Superior temporal gyrus (tissue), 1 donor: ENCODE results near the gene OSBP2.

ENCODE experiments used
- DNase-seq: peaks from one replicate; pipeline ENCODE4 v3.0.0-alpha.2; 2016; ENCODE audit errors: extremely low spot score

Gene OSBP2

GRCh38 chr22:30843245-30843644 lies 148.6 kb downstream of the OSBP2 start:
- DNase-seq = no peak

DNA sequence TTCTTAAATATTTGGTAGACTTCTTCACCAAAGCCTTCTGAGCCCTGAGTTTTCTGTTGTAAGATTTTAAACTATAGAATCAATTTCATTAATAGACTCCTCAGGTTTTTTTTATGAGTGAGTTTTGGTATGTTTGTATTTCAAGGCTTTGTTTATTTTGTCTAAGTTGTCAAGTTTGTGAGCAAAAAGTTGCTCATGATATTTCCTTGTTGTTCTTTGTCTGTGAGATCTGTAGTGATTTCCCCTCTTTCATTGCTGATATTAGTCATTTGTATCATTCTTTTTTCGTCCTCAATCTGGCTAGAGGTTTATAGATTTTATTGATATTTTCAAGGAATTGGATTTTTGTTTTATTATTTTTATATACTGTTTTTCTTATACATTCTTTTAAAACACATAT lies 152.9 kb downstream of the OSBP2 start:
- DNase-seq = no peak

GRCh38 chr22:30855266-30855665 lies 160.6 kb downstream of the OSBP2 start:
- DNase-seq = no peak

DNA sequence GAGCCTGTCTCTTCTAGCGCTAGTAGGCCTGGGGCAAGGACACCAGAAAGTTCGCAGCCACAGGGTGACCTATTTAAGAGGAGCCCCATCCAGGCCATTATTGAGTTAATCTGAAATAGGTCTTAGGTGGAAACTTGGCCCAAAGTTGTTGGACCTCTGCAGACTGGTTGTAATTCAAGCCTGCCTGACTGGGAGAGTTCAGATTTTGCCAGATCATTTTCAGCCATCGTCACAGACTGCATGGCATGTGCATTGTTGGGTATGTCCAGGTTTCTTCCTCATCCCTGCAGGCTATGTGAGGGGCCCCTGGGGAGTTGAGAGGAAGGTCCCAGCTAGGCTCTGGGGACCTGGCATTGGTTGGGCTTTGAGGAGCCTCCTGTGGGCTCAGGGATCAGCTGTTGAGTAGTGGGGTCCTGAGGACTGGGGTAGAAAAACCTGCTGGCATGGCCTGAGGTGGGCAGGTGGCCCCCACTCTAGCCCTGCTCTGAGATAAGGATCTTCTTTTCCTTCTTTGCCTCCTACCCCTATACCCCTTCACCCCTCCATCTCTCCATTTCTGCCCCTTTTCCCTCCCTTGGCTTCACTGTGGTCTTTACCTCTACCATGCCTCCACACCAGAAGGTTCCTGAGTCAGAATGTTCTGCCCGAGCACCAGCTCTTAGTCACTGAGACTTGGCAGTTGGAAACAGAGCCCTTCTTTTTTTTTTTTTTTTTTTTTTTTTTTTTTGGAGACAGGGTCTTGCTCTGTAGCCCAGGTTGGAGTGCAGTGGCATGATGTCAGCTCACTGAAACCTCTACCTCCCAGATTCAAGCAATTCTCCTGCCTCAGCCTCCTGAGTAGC lies 161.2 kb downstream of the OSBP2 start:
- DNase-seq = no peak

GRCh38 chr22:30856741-30857502 lies 162.2 kb downstream of the OSBP2 start:
- DNase-seq = no peak

DNA sequence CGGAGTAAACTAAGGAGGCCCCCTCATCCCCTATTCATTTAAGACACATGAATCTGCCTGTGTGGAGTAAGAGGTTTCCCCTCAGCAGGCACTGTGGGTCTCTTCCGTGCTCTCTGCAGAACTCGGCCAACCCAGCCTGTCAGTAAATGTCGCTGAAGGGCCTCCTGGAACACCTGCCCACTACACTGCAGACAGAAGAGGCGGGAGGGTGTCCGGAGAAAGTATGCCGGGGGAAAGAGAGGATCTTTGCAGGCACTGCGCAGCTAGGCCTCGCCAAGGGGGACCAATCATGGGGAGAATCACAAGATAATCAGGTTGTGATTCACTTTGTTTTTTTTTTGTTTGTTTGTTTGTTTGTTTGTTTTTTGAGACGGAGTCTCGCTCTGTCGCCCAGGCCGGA lies 163.1 kb downstream of the OSBP2 start:
- DNase-seq = no peak

GRCh38 chr22:30858976-30859713 lies 164.5 kb downstream of the OSBP2 start:
- DNase-seq = no peak

DNA sequence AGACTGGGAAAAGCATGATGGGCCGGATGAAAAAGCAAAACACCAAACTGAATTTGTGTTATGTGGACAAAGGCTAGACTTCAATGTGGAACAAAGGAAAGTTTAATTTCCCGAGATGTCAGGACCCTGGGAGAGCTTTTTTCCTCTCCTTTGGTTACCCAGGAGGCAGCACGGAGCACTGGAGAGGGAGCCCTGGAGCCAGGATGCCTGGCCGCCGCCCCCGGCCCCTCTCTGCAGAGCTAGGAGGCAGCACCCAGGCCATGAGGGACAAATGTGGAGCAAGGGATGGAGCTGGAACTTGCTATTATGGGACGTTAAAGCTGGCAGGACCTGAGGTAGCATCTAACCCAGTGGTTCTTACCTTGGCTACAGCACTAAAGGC lies 165.0 kb downstream of the OSBP2 start:
- DNase-seq = no peak

DNA sequence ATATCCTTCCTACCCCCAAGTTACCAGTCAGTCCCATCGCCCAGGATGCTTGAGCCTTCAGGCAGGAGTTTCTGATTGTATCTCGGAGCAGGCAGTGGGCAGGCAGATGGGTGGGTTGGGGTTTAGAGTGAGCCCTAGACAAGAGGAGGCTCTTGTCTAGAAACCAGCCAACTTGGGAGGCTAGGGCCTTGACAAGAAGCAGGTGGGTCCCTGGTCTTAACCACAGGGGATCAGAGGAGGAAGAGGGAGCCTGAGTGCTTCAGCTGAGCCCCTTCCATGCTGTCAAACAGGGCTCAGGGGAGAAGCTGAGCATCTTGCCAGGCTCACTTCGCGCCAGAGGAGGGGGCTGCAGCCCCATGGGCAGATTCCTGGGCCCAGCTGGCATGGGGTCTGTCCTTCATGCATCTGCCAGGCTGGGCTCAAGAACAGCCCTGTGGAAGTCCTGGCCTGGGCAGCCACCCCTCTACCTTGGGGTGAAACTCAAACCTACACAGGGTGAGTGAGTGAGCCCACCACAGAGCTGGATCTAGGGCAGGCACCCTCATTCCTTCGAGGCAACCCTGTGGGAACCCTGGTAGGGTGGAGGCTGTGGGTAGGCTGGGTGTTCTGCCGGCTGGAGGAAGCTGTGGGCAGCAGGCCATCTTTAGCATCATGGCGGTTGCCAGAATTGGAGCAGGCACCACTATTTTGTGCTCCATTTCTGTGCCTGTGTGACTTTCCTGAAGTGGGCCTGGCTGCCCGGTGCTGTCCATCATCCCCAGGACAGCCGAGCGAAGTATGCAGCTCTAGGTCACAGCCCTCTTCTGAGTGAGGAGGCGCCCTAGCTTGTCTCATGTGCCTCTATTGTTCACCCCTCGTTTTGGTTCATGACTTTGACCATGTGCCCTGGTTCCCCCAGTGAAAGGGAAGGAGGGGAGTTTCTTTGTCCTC lies 165.8 kb downstream of the OSBP2 start:
- no peak for DNase-seq

DNA sequence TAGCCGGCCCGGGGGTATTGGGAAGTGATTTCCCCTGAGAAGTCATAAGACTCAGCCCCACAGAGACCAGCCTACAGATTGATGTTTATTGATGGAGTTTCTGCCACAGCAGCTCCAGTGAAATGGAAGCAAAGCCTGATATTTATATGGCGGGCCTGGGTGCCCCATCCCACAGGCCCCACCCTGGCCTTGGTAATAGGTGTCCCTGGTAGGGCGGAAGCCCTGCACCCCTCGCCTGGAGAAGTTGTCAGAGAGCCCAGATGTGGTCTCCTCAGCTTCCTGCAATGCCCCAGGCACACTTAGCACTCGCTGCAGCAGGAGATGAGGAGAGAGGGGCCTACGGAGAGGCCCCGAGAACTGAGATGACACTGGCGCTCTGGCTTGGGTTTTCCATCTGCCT lies 166.5 kb downstream of the OSBP2 start:
- no peak for DNase-seq

DNA sequence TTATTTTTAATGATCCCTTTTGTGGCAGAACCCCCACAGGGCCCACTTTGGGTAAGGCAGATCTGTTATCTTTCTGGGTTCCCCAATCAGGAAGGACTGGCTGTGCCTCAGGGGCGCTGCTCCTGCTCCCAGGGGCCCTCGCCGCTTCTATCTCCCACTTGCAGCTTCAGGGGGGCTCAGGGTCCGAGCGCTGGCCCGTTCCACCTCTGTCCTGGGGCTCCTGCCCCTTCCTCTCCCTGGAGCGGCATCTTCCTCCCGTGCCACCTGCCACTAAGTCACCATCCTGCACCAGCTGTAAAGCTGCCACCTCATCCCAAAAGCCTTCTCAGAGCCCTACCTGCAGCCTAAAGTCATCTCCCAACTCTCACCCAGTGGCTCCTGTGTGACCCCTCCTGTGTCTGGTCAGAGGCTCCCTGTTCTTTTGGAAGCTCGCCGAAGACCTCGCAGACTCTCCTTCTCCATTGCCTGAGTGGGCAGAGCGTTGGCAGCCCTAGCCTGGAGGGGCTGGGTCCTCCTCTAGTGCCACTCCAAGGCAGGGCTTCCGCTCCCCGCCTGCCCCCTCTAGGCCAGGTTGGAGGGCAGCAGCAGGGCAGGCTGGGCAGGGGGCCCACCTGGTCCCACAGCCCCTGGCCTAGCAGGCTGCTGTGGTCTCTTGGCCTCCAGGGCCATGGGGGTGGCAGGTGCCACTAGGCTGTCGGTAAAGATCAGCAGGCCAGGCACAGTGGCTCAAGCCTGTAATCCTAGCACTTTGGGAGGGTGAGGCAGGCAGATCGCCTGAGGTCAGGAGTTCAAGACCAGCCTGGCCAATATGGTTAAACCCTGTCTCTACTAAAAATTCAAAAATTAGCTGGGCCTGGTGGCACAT lies 167.2 kb downstream of the OSBP2 start:
- no peak for DNase-seq

DNA sequence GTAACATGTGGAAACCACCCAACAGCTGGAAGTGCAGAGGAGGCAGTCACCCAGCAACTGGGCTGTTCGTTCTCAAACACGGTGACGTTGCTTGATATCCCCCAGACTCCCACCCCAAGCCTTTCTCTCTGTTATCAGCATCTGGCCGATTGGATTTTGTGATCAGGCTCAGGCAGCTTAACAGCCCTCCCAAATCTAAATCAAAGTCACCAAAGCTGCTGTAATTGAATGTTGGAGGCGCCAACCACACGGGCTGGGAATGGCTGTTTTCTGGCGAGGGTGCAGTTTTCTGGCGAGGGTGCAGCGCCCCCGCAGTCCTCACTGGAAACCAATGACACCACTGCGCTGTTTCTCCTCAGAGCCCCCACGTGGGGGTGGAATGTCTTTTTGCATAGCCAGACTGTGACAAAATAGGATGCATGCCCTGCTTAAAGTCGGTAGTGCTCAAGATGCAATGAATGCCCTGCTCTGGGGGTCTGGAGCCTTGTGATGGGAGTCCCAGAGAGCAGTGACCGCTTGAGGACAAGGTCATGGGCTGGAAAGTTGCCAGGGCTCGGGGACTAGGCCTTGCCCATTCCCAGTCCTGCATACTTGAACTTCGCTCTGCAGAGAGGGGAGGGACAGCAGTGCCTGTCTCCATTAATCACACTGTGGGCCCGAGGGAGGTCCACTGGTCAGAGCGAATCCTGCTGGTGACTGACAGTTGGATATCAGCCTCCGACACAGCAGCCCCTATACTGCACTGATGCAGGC lies 168.6 kb downstream of the OSBP2 start:
- peak; percentile 44 for DNase-seq

DNA sequence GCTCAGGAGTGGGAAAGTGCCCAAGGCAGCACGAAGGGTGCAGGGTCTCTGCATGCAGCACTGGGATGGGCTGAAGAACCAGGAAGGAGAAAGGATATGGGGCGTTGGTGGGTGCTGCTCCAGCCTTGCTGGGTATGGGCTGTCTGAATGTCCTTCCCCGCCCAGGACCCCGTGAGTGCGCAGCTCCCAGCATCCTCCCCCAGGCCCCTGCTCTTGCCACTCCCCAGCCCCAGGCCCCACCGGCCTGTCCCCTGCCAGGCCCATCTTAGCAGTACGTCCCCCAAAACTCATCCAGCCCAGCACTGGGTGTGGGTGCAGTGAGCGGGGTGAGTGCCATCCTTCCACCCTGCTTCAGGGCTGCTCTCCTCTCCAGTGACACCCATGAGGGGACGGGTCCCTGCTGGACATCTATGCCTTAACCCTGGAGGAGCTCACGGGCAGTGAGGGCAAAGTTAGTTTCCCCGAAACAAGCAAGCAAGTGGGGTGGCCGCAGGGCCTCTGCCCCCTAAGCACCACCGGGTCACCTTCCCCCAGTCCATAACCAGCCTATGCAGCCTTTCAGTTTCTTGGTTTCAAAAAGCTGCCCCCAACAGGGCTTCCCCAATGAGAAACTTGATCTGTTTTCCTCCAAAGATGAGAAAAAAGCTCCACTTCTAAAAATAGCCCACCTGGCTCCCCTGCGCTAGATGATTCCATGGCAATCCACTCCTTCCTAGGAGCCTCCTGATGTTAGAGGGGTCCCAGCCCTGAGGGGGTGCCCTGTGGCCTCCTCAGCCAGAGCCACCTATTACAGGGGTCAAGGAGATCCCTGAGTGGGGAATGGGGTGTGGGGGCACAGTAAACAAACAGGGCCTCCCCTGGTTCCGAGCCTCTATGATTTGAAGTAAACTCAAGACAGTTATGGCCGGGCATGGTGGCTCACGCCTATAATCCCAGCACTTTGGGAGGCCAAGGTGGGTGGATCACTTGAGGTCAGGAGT lies 170.1 kb downstream of the OSBP2 start:
- DNase-seq = no peak

- DNase-seq = no peak
Measured at GRCh38 chr22:30865656-30866055, 171.0 kb downstream of the OSBP2 start.

DNA sequence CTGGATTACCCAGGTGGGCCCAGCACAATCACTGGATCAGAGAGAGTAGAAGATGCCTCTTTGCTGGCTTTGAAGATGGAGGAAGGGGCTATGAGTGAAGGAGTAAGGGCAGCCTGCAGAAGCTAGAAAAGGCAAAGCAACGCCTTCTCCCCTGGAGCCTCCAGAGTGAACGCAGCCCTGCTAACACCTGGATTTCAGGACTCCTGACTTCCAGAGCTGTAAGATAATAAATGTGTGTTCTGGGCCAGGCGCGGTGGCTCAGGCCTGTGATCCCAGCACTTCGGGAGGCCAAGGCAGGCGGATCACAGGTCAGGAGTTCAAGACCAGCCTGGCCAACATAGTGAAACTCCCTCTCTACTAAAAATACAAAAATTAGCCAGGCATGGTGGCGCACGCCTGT lies 171.5 kb downstream of the OSBP2 start:
- DNase-seq = no peak

- DNase-seq = no peak
Measured at GRCh38 chr22:30866811-30867271, 172.2 kb downstream of the OSBP2 start.

- no peak for DNase-seq
Measured at GRCh38 chr22:30867746-30868662, 173.3 kb downstream of the OSBP2 start.
